HG03460 (cell line): Measurements from ENCODE around the gene POLR2A.
"Not testable (repeated sequence)": the region's sequence is repeated elsewhere in the genome, so short reads cannot be mapped to it uniquely, and the experiment has no call there.

Experiments
- ATAC-seq: cut with Tn5 transposase; IDR thresholded peaks from one replicate; pipeline ENCODE4 v1.9.1; 2021; ENCODE audit not compliant: unreplicated experiment

Gene POLR2A

GRCh38 chr17:7460850-7461660, 23.1 kb upstream of the POLR2A start:
- no peak for ATAC-seq

GRCh38 chr17:7462474-7463371, 21.4 kb upstream of the POLR2A start:
- no peak for ATAC-seq

GRCh38 chr17:7463372-7463846, 20.8 kb upstream of the POLR2A start:
- ATAC-seq, result no peak

- no peak for ATAC-seq
Measured at GRCh38 chr17:7464081-7464480, 20.1 kb upstream of the POLR2A start.

GRCh38 chr17:7465597-7466275, 18.4 kb upstream of the POLR2A start:
- no peak for ATAC-seq

GRCh38 chr17:7466318-7466638, 17.9 kb upstream of the POLR2A start:
- ATAC-seq, result no peak

- no peak for ATAC-seq
Measured at GRCh38 chr17:7466639-7467341, 17.4 kb upstream of the POLR2A start.

GRCh38 chr17:7467498-7467897, 16.7 kb upstream of the POLR2A start:
- no peak for ATAC-seq

GRCh38 chr17:7468290-7468689, 15.9 kb upstream of the POLR2A start:
- no peak for ATAC-seq

- ATAC-seq, result no peak
Measured at GRCh38 chr17:7468804-7469389, 15.3 kb upstream of the POLR2A start.

GRCh38 chr17:7469843-7470242, 14.3 kb upstream of the POLR2A start:
- ATAC-seq, result not testable (repeated sequence)

GRCh38 chr17:7470457-7470973, 13.7 kb upstream of the POLR2A start:
- ATAC-seq, result not testable (repeated sequence)

- no peak for ATAC-seq
Measured at GRCh38 chr17:7471729-7472128, 12.4 kb upstream of the POLR2A start.

GRCh38 chr17:7474767-7475166, 9.4 kb upstream of the POLR2A start:
- ATAC-seq, result not testable (repeated sequence)

- no peak for ATAC-seq
Measured at GRCh38 chr17:7475764-7476422, 8.3 kb upstream of the POLR2A start.

GRCh38 chr17:7476494-7476893, 7.7 kb upstream of the POLR2A start:
- ATAC-seq, result no peak

- no peak for ATAC-seq
Measured at GRCh38 chr17:7476951-7477350, 7.2 kb upstream of the POLR2A start.

- ATAC-seq, result no peak
Measured at GRCh38 chr17:7477392-7478275, 6.5 kb upstream of the POLR2A start.
